Sigmoid colon (tissue), 7 donors: ENCODE results near the gene NCF2. TPM values are rescaled to one million over a fixed set of nuclear protein-coding genes. Genes with fewer than 3 reads are reported as not detected.

Experiments used
- DNase-seq: peaks from one replicate; pipeline ENCODE4 v3.0.0-alpha.2; 2019
- H3K27ac ChIP-seq, 4 donors: fragments of 200-600 bp; sonication (generic); one replicate each; pipeline ENCODE4 v1.5.1; 2016 to 2019; ENCODE audit warnings: mild to moderate bottlenecking in 1 of 4
- H3K27me3 ChIP-seq, 3 donors: fragments of 200-600 bp; sonication (generic); one replicate each; pipeline ENCODE4 v1.5.1; 2019; ENCODE audit warnings: mild to moderate bottlenecking in 1 of 3
- H3K36me3 ChIP-seq, 4 donors: fragments of 200-600 bp; sonication (generic); one replicate each; pipeline ENCODE4 v1.5.1; 2016 to 2019
- H3K4me1 ChIP-seq, 4 donors: fragments of 200-600 bp; sonication (generic); one replicate each; pipeline ENCODE4 v1.5.1; 2017 to 2019
- H3K4me3 ChIP-seq, 4 donors: fragments of 200-600 bp; sonication (generic); one replicate each; pipeline ENCODE4 v1.5.1; 2017 to 2019; ENCODE audit warnings: mild to moderate bottlenecking in 2 of 4, moderate library complexity in 1 of 4
- H3K9me3 ChIP-seq, 4 donors: fragments of 200-600 bp in 3 of 4; sonication (generic) in 3 of 4; one replicate each; pipeline versions ENCODE4 v1.5.1 to v1.6.1; 2013 to 2019
- EP300 ChIP-seq, 4 donors: sonication (generic); formaldehyde crosslinking; IDR thresholded peaks; one replicate each; pipeline ENCODE4 v1.6.1; 2017; ENCODE audit warnings: antibody characterized with exemption in 4 of 4
- POLR2A ChIP-seq, 2 donors: fragments of 450-650 bp; IDR thresholded peaks; one replicate each; pipeline ENCODE4 v1.6.1; 2016; ENCODE audit warnings: antibody characterized with exemption in 2 of 2, mild to moderate bottlenecking in 2 of 2, moderate library complexity in 2 of 2
- POLR2AphosphoS5 ChIP-seq, 4 donors: sonication (generic); formaldehyde crosslinking; IDR thresholded peaks; one replicate each; pipeline ENCODE4 v1.6.1; 2017; ENCODE audit warnings: antibody characterized with exemption in 4 of 4
- WGBS, 2 donors: extraction: QIAGEN DNeasy Blood & Tissue Kit; methylation state at CpG; one replicate each; pipeline ENCODE4 v1.1.7; 2013; 5-methylcytosine and 5-hydroxymethylcytosine counted together
- intact Hi-C: fragments of 100-400 bp; cut with DNase I; formaldehyde crosslinking; loops from one replicate; pipeline ENCODE4 v1.15.1; 2023
- polyA plus RNA-seq, 3 donors: library from polyadenylated mRNA; stranded (reverse); fragments of 200-250 nt; gene quantifications; one replicate each; pipeline ENCODE4 v1.2.3, GENCODE V29; 2013
- total RNA-seq, 4 donors: library from RNA; depleted of rRNA; stranded (reverse); fragments of >200 nt; gene quantifications; one replicate each; pipeline ENCODE4 v1.1.0, GENCODE V29; 2016
- TF ChIP-seq, protein P1 (sequence below), 4 experiments: fragments of 450-650 bp in 3 of 4; fragments of 200-600 bp in 1 of 4; IDR thresholded peaks; one replicate each; pipeline ENCODE4 v1.5.1; 2016 to 2019; ENCODE audit warnings: antibody characterized with exemption in 4 of 4, mild to moderate bottlenecking in 3 of 4, moderate library complexity in 2 of 4
- donor health status: healthy with polysubstance abuse.
- donor health status: Bipolar disorder and iron deficiency.
- donor health status: healthy.

NCF2 gene
- total and polyA plus RNA-seq, 7 donors = 5.0 to 16.3 (median 9.2) TPM

DNA sequence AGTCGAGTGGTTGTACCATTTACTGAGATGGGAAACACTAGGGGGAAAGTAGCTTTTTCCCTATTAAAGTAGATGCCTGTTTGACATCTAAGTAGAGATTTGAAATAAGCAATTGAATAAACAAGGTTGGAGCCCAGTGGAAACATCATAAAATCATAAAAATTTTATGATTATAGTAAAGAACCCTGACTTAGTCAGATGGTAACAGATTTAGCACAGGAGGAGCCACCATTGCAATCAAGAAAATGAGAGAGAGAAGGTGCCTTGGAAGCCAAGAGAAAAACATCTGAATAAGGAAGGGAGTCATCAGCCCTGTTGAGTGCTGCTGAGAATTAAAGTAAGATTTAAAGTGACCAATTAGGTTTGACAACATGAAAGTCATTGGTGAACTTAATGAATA, 68.2 kb downstream of the NCF2 start:
- WGBS, 2 donors = 27 to 72% methylated on average over 1 of the region's 1 CpG
- H3K4me3 ChIP-seq = no peak overlapping the region
- no peaks in the 10 kb centered on the region for H3K9me3 ChIP-seq
- H3K27ac ChIP-seq = no peak overlapping the region
- DNase-seq = no peak
- no peaks in the 10 kb centered on the region for H3K4me1 ChIP-seq
- TF ChIP-seq POLR2A (IDR thresholded peaks at IDR 0.05) = no peak
- no peak for TF ChIP-seq EP300 (IDR thresholded peaks at IDR 0.05)
- TF ChIP-seq POLR2AphosphoS5 (IDR thresholded peaks at IDR 0.05) = no peak
- TF ChIP-seq, protein P1, sequence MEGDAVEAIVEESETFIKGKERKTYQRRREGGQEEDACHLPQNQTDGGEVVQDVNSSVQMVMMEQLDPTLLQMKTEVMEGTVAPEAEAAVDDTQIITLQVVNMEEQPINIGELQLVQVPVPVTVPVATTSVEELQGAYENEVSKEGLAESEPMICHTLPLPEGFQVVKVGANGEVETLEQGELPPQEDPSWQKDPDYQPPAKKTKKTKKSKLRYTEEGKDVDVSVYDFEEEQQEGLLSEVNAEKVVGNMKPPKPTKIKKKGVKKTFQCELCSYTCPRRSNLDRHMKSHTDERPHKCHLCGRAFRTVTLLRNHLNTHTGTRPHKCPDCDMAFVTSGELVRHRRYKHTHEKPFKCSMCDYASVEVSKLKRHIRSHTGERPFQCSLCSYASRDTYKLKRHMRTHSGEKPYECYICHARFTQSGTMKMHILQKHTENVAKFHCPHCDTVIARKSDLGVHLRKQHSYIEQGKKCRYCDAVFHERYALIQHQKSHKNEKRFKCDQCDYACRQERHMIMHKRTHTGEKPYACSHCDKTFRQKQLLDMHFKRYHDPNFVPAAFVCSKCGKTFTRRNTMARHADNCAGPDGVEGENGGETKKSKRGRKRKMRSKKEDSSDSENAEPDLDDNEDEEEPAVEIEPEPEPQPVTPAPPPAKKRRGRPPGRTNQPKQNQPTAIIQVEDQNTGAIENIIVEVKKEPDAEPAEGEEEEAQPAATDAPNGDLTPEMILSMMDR (IDR thresholded peaks at IDR 0.05) = no peak
- intact Hi-C loops = no loop called here
- no peaks in the 10 kb centered on the region for H3K27me3 ChIP-seq
- H3K36me3 ChIP-seq = peaks cover 0 to 48% (median 11%) of the 10 kb centered on the region in 4 donors

DNA sequence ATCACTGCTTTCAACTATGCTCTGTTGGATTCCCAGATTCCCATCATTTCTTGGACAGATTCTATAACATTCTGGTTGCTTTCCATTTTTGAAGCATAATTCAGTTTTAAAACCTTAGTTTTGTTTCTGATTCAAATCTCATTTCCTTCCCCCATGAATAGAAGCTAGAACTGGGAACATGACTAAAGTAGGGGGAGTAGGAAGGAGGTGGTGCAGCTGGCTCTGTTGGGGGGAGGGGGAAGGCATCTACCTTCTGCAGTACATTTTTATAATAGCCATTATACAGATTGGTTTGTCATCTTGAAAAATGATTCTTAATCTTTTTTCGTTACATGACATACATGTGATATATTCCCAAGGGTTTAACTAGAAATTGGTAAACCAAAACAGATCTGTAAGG, 69.9 kb downstream of the NCF2 start:
- TF ChIP-seq POLR2A (IDR thresholded peaks at IDR 0.05) (no peak), POLR2AphosphoS5 (IDR thresholded peaks at IDR 0.05) (no peak), EP300 (IDR thresholded peaks at IDR 0.05) (no peak)
- TF ChIP-seq, protein P1 (IDR thresholded peaks at IDR 0.05) = no peak
- 94 to 97% methylated on average over 1 of the region's 1 CpG for WGBS, 2 donors
- intact Hi-C loops = no loop called here
- Histone ChIP-seq H3K9me3 (no peaks in the 10 kb centered on the region), H3K27ac (no peak overlapping the region), H3K36me3 (peaks cover 0 to 51% (median 12%) of the 10 kb centered on the region in 4 donors), H3K4me1 (peaks cover 0 to 3% (median under 1%) of the 10 kb centered on the region in 4 donors), H3K4me3 (no peak overlapping the region), H3K27me3 (no peaks in the 10 kb centered on the region)
- DNase-seq = no peak

DNA sequence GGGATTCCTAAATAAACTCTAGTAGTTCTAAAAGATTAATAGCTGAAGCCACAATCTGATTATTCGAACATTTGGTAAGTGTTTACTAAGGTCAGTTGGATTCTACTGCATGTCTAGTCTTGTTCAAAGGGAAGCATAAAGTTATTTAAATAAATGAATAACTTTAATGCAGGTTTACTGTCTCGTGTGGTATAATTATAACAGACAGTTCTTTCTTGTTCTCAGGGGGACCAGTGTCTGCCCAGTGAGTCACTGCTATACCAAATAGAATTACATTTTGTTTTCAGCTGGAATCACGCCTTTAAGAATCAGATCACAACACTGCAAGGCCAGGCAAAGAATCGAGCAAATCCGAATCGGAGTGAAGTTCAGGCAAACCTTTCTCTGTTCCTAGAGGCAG, 72.9 kb downstream of the NCF2 start:
- 20 to 78% methylated on average over 6 of the region's 6 CpGs for WGBS, 2 donors

DNA sequence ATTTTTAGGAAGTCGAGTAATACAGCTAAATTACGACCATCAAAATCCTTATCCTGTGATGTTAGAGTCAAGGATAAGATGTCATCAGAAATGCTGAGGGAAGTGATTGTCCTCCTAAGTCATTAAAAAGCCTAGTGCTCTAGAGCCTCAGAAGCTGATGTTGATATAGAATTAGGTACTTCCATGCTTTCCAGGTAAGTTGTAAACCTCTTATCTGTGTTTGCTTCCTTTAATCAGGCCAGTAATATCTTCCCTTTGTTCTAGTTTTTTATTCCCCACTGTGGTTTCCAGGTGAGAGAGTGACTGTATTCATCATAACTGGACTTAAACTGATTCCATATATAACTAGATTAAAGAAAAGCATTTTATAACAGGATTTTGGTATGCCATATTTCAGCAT, 73.5 kb downstream of the NCF2 start:
- WGBS, 2 donors = 20 to 74% methylated on average over 2 of the region's 2 CpGs
- Histone ChIP-seq H3K4me1 (peaks cover 0 to 16% (median 13%) of the 10 kb centered on the region in 4 donors), H3K9me3 (no peaks in the 10 kb centered on the region), H3K36me3 (peaks cover 0 to 50% (median 12%) of the 10 kb centered on the region in 4 donors), H3K4me3 (no peak overlapping the region), H3K27me3 (no peaks in the 10 kb centered on the region), H3K27ac (no peak overlapping the region)
- no peak for TF ChIP-seq POLR2AphosphoS5 (IDR thresholded peaks at IDR 0.05)
- TF ChIP-seq, protein P1 (IDR thresholded peaks at IDR 0.05) = no peak
- no peak for TF ChIP-seq EP300 (IDR thresholded peaks at IDR 0.05)
- no peak for TF ChIP-seq POLR2A (IDR thresholded peaks at IDR 0.05)
- intact Hi-C loops = no loop called here
- no peak for DNase-seq

More for the DNA sequence above, 72.9 kb downstream of the NCF2 start:
- H3K27me3 ChIP-seq = no peaks in the 10 kb centered on the region
- no peaks in the 10 kb centered on the region for H3K9me3 ChIP-seq
- no peak for DNase-seq
- H3K4me3 ChIP-seq = no peak overlapping the region
- peaks cover 0 to 51% (median 12%) of the 10 kb centered on the region in 4 donors for H3K36me3 ChIP-seq
- intact Hi-C loops = no loop called here
- TF ChIP-seq POLR2AphosphoS5 (IDR thresholded peaks at IDR 0.05) (no peak), POLR2A (IDR thresholded peaks at IDR 0.05) (no peak), EP300 (IDR thresholded peaks at IDR 0.05) (no peak)
- TF ChIP-seq, protein P1 (IDR thresholded peaks at IDR 0.05) = no peak
- H3K27ac ChIP-seq = no peak overlapping the region
- H3K4me1 ChIP-seq = peaks cover 0 to 16% (median 13%) of the 10 kb centered on the region in 4 donors
